Skeletal muscle satellite cell (primary cell): ENCODE results near the gene TLE3.
"Not testable (repeated sequence)": the region's sequence is repeated elsewhere in the genome, so short reads cannot be mapped to it uniquely, and the experiment has no call there.

Source experiments
- H3K27me3 ChIP-seq: 2 replicates; pipeline ENCODE4 v1.7.0; 2013; ENCODE audit warnings: low read length; ENCODE audit not compliant: control insufficient read depth, insufficient read depth
- H3K36me3 ChIP-seq: 2 replicates; pipeline ENCODE4 v1.7.0; 2013; ENCODE audit warnings: mild to moderate bottlenecking, control low read depth, low read length; ENCODE audit not compliant: insufficient read depth
- H3K4me1 ChIP-seq: 2 replicates; pipeline ENCODE4 v1.7.0; 2013; ENCODE audit warnings: low read length; ENCODE audit not compliant: control insufficient read depth, insufficient read depth
- H3K4me2 ChIP-seq: 2 replicates; pipeline ENCODE4 v1.7.0; 2013; ENCODE audit warnings: mild to moderate bottlenecking, low read length
- H3K4me3 ChIP-seq: 2 replicates; pipeline ENCODE4 v1.7.0; 2013; ENCODE audit warnings: low read length
- H3K9ac ChIP-seq: 2 replicates; pipeline ENCODE4 v1.7.0; 2013; ENCODE audit warnings: mild to moderate bottlenecking, low read depth, low read length, moderate library complexity
- H3K9me3 ChIP-seq: replicated peaks from 2 replicates; pipeline ENCODE4 v1.7.0; 2013; ENCODE audit warnings: mild to moderate bottlenecking, control low read depth, low read length

Gene TLE3

DNA sequence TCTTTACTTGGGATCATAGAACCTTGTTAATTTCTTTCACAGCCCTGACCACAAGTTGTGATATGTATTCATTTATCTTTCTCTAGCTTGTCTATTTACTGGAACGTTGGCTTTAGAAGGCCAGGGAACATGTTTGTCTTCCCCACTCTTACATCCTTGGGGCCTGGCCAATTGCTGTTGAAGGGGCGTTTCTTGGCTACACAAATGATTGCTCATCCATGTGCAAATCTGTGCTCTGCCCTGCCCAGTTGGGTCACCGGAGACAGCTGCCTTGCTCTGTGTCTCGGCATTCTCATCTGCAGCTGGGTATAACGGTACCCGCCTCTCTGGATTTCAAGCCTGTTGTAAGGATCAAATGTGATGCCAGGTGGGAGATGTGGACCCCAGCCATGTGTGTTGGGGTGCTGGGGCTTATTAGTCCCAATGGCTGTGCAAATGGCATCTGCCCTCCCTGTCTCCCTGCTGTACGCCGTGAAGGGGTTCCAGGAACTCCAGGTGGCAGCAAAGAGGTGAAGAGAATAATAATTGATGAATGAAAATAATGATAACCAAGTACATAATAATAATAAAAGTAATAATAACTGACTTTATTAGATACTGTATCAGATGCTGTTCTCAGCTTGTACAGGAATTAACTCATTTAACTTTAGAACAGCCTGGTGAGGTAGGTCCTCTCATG is 24.0 kb upstream of the TLE3 start:
- Histone ChIP-seq H3K4me1 (peaks cover 16% of the 10 kb centered on the region), H3K4me3 (no peak overlapping the region), H3K9ac (no peak overlapping the region), H3K36me3 (no peaks in the 10 kb centered on the region), H3K4me2 (peak overlapping the region; percentile 31), H3K27me3 (peaks cover 29% of the 10 kb centered on the region), H3K9me3 (no peaks in the 10 kb centered on the region)

- Histone ChIP-seq H3K4me2 (no peak overlapping the region), H3K4me3 (no peak overlapping the region), H3K4me1 (peaks cover 16% of the 10 kb centered on the region), H3K36me3 (no peaks in the 10 kb centered on the region), H3K27me3 (peaks cover 22% of the 10 kb centered on the region), H3K9me3 (no peaks in the 10 kb centered on the region), H3K9ac (no peak overlapping the region)
Measured at GRCh38 chr15:70120958-70121623, 23.4 kb upstream of the TLE3 start.

DNA sequence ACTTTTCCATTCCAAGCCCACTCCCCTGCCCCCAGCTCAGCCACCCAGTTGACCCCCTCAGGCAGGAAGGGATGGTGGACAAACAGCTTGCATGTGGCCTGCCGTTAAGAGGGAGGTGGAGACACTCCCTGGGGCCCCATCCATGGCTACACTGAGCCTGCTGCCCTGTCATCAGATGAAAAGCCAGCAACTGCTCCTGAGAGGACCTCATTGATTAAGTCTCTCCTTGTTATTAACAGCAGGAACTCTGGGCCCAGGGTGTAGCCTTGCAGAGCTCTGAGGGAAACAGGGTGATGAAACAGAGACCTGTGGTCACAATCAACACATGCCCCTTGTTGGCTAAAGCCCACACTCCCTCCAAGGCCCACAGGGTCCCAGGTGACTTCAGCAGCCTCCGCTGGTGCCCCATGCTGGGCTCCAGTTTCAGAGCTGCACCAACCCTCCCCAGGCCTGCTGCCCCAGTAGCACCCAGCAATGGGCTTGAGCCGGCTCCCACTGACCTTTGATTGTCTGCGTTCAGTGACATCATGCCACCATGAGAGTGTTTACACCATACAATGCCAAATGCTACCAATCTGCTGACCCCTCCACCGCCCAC is 22.3 kb upstream of the TLE3 start:
- Histone ChIP-seq H3K4me3 (no peak overlapping the region), H3K27me3 (peaks cover 18% of the 10 kb centered on the region), H3K36me3 (no peaks in the 10 kb centered on the region), H3K4me1 (peaks cover 16% of the 10 kb centered on the region), H3K9me3 (no peaks in the 10 kb centered on the region), H3K9ac (no peak overlapping the region), H3K4me2 (no peak overlapping the region)

DNA sequence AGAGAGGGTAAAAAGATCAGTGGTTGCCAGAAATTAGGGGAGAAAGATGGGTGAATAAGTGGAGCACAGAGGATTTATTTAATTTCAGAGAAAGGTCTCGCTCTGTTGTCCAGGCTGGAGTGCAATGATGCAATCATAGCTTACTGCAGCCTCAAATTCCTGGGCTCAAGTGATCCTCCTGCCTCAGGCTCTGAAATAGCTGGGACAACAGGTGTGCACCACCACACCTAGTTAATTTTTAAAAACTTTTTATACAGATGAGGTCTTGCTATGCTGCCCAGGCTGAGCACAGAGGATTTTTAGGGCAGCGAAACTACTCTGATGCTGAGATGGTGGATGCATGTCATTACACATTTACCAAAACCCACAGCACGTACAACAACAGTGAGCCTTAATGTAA is 20.9 kb upstream of the TLE3 start:
- peaks cover 15% of the 10 kb centered on the region for H3K27me3 ChIP-seq
- H3K36me3 ChIP-seq, result no peaks in the 10 kb centered on the region
- H3K4me2 ChIP-seq, result no peak overlapping the region
- H3K4me1 ChIP-seq, result peaks cover 16% of the 10 kb centered on the region
- no peaks in the 10 kb centered on the region for H3K9me3 ChIP-seq
- H3K4me3 ChIP-seq, result no peak overlapping the region
- no peak overlapping the region for H3K9ac ChIP-seq

GRCh38 chr15:70116317-70116716 is 18.6 kb upstream of the TLE3 start:
- Histone ChIP-seq H3K9me3 (no peaks in the 10 kb centered on the region), H3K36me3 (no peaks in the 10 kb centered on the region), H3K4me1 (peaks cover 10% of the 10 kb centered on the region), H3K4me2 (no peak overlapping the region), H3K4me3 (no peak overlapping the region), H3K27me3 (peaks cover 13% of the 10 kb centered on the region), H3K9ac (no peak overlapping the region)

GRCh38 chr15:70114221-70114620 is 16.5 kb upstream of the TLE3 start:
- Histone ChIP-seq H3K4me1 (peaks cover 6% of the 10 kb centered on the region), H3K36me3 (no peaks in the 10 kb centered on the region), H3K4me2 (no peak overlapping the region), H3K27me3 (peaks cover 17% of the 10 kb centered on the region), H3K9ac (no peak overlapping the region), H3K9me3 (no peaks in the 10 kb centered on the region), H3K4me3 (no peak overlapping the region)

DNA sequence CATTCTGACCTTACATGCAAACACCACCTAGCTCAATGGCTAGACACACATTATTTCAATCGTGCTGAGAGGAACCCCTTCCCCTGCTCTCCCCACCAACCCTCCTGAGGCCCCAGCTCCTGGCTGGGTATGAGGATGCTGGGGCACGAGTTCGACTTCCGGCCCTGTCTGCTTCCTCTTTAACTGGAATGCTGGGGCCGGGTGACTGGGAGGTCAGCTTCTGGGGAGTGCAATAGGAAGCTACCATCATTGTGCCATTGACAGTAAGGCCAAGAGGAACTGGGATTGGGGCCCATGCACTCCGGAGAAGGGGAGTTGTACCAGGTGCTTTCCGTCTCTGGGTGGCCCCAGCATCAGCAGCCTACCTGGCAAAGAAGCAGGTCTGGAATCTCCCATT is 15.6 kb upstream of the TLE3 start:
- Histone ChIP-seq H3K9ac (no peak overlapping the region), H3K36me3 (no peaks in the 10 kb centered on the region), H3K4me1 (peaks cover 6% of the 10 kb centered on the region), H3K9me3 (no peaks in the 10 kb centered on the region), H3K27me3 (peaks cover 19% of the 10 kb centered on the region), H3K4me3 (no peak overlapping the region), H3K4me2 (no peak overlapping the region)

DNA sequence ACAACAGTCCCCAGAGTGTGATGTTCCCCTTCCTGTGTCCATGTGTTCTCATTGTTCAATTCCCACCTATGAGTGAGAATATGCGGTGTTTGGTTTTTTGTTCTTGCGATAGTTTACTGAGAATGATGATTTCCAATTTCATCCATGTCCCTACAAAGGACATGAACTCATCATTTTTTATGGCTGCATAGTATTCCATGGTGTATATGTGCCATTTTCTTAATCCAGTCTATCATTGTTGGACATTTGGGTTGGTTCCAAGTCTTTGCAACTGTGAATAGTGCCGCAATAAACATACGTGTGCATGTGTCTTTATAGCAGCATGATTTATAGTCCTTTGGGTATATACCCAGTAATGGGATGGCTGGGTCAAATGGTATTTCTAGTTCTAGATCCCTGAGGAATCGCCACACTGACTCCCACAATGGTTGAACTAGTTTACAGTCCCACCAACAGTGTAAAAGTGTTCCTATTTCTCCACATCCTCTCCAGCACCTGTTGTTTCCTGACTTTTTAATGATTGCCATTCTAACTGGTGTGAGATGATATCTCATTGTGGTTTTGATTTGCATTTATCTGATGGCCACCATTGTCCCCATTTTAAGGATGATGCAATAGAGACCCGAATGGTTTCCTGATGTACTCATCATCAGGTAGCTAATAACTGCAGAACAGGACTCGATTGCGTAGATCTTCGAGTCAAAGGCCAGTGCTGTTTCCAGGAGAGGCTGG is 15.0 kb upstream of the TLE3 start:
- H3K4me3 ChIP-seq, H3K4me1 ChIP-seq, H3K9ac ChIP-seq, H3K4me2 ChIP-seq, H3K36me3 ChIP-seq, H3K9me3 ChIP-seq: not testable (repeated sequence)
- peaks cover 19% of the 10 kb centered on the region for H3K27me3 ChIP-seq

DNA sequence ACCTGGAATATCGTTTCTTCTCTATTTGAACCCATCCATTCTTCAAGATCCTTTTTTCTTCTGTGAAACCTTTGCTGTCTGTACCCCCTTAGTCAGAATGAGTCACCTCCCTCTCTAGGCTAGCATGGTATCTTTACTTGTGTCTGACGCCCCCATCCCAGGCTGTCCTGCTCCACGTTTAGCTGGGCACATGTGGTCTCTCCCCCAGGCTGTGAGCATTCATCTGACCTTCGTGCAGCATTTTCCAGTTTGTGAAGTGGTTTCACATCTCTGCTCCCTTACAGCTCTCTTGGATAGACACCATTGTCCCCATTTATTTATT is 14.3 kb upstream of the TLE3 start:
- Histone ChIP-seq H3K9ac (no peak overlapping the region), H3K4me3 (peak overlapping the region; percentile 44), H3K9me3 (no peaks in the 10 kb centered on the region), H3K36me3 (no peaks in the 10 kb centered on the region), H3K4me2 (peak overlapping the region; percentile 71), H3K27me3 (peaks cover 26% of the 10 kb centered on the region), H3K4me1 (peaks cover 6% of the 10 kb centered on the region)

DNA sequence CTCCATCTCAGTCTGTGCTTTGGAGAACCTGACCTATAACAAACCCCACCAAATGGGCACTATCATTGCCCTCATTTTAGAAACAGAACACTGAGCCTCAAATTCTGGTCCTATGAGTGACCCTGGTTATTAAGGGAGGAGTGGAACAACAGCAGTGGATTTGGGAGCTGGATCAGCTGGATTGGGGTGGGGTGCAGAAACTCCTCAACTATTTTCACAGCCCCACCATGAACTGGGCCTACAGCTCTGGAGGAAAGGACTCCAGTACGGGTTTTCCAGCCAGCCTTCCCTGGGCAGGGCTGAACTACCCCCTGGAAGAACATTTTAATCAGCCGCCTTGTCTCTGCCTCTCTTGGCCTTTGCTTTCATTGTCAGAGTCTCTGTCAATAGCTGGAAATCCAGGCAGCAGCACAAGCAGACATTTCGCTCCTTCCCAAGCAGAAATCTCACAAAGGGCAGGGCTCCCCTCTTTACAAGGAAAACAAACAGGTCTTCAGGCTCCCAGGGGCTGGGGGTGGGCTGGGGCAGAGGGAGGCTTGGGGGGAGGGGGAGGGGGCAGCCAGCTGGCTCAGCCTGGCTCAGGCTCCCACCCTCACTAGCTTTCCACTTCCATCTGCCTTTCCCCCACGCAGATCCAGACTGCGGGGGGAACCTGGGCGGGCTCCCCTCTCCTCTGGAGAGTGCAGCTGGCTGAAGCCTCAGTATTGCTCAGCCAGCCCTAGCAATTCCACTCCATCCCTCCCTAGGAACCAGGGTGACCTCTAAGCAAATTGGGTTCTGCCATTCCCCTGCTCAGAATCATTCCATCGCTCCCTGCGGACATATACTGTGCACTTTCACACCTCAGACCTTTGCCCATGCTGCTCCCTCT is 13.7 kb upstream of the TLE3 start:
- H3K4me2 ChIP-seq, result peak overlapping the region; percentile 71
- H3K36me3 ChIP-seq, result no peaks in the 10 kb centered on the region
- peaks cover 6% of the 10 kb centered on the region for H3K4me1 ChIP-seq
- peaks cover 32% of the 10 kb centered on the region for H3K27me3 ChIP-seq
- H3K9me3 ChIP-seq, result no peaks in the 10 kb centered on the region
- H3K9ac ChIP-seq, result no peak overlapping the region
- H3K4me3 ChIP-seq, result peak overlapping the region; percentile 44

- Histone ChIP-seq H3K9ac (no peak overlapping the region), H3K27me3 (peaks cover 28% of the 10 kb centered on the region), H3K36me3 (no peaks in the 10 kb centered on the region), H3K4me1 (peaks cover 6% of the 10 kb centered on the region), H3K4me3 (no peak overlapping the region), H3K4me2 (no peak overlapping the region), H3K9me3 (no peaks in the 10 kb centered on the region)
Measured at GRCh38 chr15:70109978-70110377, 12.3 kb upstream of the TLE3 start.
